ENCODE data around the gene DERL2. TPM values are rescaled to one million over a fixed set of nuclear protein-coding genes. Genes with fewer than 3 reads are reported as not detected.

The DERL2 gene
- total RNA-seq, 4 donors from 2014 or later = 21.1 to 50.1 (median 25.7) TPM

DNA sequence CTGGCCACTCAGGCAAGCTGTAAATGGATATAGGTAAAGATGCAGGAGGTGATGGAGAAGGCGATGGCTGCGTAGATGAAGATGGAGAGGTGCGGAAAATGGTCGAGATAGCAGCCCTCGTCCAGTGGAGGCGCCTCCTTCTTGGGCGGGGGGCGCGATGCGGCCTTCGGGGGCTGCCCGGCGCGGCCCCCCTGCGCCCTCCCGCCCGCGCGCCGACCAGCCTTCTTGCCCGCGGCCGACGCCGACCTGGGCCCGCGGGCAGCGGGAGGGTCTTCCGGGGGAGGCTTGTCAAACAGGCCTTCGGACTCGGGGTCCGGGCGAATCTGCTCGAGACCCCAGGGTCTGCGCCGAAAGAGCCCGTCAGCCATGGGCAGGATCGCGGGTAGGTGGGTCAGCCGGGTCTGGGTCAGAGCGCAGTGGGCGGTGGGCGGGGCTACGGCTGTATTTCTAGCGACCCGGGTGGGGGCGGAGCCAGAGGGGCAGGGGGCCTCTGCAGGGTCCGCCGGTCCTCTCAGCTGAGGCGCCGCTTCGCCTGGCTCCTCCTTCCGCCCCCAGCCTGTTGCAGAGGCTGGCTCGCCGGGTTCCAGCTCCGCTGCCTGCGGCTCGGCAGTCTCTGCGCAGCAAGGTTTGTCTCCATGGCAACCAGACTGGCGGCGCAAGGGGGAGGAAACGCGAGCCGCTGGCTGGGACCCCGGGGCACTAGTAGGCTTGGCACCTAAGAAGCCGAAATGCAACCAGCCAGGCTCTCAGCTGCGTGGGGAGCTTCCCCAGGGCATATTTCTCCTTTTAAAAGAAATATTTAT, 14.8 kb upstream of the DERL2 start:
- peak overlapping the region; percentile 9 for H3K4me3 ChIP-seq (ENCODE audit: low read depth, poor library complexity, severe bottlenecking)
- no peak for TF ChIP-seq POLR2A (IDR thresholded peaks at IDR 0.05)
- TF ChIP-seq, protein P1, sequence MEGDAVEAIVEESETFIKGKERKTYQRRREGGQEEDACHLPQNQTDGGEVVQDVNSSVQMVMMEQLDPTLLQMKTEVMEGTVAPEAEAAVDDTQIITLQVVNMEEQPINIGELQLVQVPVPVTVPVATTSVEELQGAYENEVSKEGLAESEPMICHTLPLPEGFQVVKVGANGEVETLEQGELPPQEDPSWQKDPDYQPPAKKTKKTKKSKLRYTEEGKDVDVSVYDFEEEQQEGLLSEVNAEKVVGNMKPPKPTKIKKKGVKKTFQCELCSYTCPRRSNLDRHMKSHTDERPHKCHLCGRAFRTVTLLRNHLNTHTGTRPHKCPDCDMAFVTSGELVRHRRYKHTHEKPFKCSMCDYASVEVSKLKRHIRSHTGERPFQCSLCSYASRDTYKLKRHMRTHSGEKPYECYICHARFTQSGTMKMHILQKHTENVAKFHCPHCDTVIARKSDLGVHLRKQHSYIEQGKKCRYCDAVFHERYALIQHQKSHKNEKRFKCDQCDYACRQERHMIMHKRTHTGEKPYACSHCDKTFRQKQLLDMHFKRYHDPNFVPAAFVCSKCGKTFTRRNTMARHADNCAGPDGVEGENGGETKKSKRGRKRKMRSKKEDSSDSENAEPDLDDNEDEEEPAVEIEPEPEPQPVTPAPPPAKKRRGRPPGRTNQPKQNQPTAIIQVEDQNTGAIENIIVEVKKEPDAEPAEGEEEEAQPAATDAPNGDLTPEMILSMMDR (IDR thresholded peaks at IDR 0.05) = no peak
- peak; percentile 28 to 91 for DNase-seq (ENCODE audit: low spot score in 2 of 2)
- intact Hi-C loops (cut with DNase I; ENCODE audit: low total_unique reads) = no loop called here
- 6 to 7% methylated on average over 21 to 52 of the region's 67 CpGs for WGBS, 2 donors

DNA sequence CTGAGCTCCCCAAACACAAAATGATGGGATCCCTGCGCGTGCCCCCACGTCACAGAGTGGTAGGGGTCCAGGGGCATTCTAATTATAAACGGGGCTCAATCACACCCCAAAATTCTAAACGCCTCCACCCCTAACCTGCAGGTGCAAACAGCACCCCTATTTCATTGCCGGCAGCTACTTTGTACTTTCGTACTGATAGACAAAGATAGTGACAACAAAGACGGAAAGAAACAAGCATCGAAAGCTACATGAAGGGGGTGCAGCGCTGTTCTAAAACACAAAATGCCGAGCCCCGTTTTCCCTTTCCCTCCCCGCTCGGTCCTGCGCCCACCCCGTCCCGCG, 14.2 kb upstream of the DERL2 start:
- TF ChIP-seq, protein P1 (IDR thresholded peaks at IDR 0.05) = no peak
- no peak for TF ChIP-seq POLR2A (IDR thresholded peaks at IDR 0.05)
- WGBS, 2 donors = 12 to 24% methylated on average over 18 of the region's 18 CpGs
- no peak overlapping the region for H3K4me3 ChIP-seq (ENCODE audit: low read depth, poor library complexity, severe bottlenecking)
- no peak for DNase-seq (ENCODE audit: low spot score in 2 of 2)
- intact Hi-C loops (cut with DNase I; ENCODE audit: low total_unique reads) = no loop called here

DNA sequence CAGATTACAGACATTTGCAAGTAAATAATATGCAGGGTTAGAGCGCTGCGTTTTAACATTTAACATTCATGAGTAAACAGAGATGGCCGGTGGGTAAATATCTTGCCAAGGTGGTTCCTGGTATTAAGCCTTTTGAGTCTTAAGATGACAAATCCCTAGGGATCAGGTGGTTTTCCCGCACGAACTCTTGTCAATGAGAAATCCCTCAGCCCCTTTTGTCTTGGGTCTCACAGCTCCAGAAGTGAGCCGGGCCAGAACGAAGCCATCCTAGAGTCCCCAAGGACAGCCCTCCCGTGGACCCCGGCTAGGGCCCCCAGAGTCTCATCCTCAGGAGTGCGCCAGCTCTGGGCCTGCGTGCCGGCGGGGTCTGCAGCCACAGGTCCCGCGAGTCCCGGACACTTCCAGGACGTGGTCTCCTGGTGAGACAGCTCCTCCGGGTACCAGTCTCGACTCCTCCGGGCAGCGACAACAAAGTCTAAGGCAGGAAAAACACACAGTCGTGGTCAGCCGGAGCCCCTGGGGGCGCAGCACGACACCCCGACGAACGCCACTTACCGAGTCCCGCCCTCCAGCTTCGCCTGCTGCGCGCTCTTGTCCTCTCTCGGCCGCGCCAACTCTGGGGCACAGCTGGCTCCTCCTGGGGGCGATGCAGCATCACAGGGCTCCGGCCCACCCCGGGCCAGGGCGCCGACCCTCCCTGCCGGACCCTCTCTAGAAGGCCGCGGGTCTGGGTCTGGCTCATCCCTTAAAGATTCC, 13.7 kb upstream of the DERL2 start:
- H3K4me3 ChIP-seq (ENCODE audit: low read depth, poor library complexity, severe bottlenecking) = no peak overlapping the region
- DNase-seq (ENCODE audit: low spot score in 2 of 2) = no peak
- no peak for TF ChIP-seq POLR2A (IDR thresholded peaks at IDR 0.05)
- TF ChIP-seq, protein P1 (IDR thresholded peaks at IDR 0.05) = no peak
- 37 to 44% methylated on average over 31 to 44 of the region's 44 CpGs for WGBS, 2 donors
- intact Hi-C loops (cut with DNase I; ENCODE audit: low total_unique reads) = no loop called here

DNA sequence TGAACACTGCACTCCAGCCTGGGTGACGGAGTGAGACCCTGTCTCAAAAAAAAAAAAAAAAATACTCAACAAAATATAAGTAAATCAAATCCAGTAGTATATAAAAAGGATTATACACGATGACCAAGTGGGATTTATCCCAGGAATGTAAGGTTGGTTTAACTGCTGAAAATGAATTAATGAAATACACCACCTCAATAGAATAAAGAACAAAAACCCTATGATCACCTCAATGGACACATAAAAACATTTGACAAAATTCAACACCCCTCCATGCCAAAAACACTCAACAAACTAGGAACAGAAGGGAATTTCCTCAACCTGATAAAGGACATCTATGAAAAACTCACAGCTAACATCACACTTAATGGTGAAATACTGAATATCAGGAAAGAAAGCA, 7.0 kb upstream of the DERL2 start:
- H3K4me3 ChIP-seq (ENCODE audit: low read depth, poor library complexity, severe bottlenecking) = no peak overlapping the region
- TF ChIP-seq POLR2A (IDR thresholded peaks at IDR 0.05) = no peak
- TF ChIP-seq, protein P1 (IDR thresholded peaks at IDR 0.05) = no peak
- intact Hi-C loops (cut with DNase I; ENCODE audit: low total_unique reads) = no loop called here
- 96 to 98% methylated on average over 2 of the region's 2 CpGs for WGBS, 2 donors
- DNase-seq (ENCODE audit: low spot score in 2 of 2) = no peak

DNA sequence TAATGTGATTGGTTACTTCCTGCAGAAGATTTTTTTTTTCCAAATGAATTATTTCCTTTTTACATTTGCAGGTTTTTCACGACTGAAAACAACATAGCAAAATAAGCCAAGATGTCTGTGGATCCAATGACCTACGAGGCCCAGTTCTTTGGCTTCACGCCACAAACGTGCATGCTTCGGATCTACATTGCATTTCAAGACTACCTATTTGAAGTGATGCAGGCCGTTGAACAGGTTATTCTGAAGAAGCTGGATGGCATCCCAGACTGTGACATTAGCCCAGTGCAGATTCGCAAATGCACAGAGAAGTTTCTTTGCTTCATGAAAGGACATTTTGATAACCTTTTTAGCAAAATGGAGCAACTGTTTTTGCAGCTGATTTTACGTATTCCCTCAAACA, 2.8 kb upstream of the DERL2 start:
- intact Hi-C loops (cut with DNase I; ENCODE audit: low total_unique reads) = no loop called here
- 56 to 60% methylated on average over 8 of the region's 8 CpGs for WGBS, 2 donors
- DNase-seq (ENCODE audit: low spot score in 2 of 2) = peak; percentile 34 to 79
- H3K4me3 ChIP-seq (ENCODE audit: low read depth, poor library complexity, severe bottlenecking) = no peak overlapping the region
- TF ChIP-seq POLR2A (IDR thresholded peaks at IDR 0.05) = no peak
- TF ChIP-seq, protein P1 (IDR thresholded peaks at IDR 0.05) = no peak

All from lower leg skin (tissue), 4 donors.